Omental fat pad (tissue), 4 donors: Measurements from ENCODE around the gene ADRA2A. TPM values are rescaled to one million over a fixed set of nuclear protein-coding genes. Genes with fewer than 3 reads are reported as not detected.

Experiments used
- ATAC-seq: fragments of 150-250 bp; one replicate; pipeline ENCODE4 v1.9.1; 2016; ENCODE audit warnings: mild to moderate bottlenecking, moderate library complexity; ENCODE audit not compliant: low FRiP score
- DNase-seq: peaks from one replicate; pipeline ENCODE4 v3.0.0-alpha.2; 2019; ENCODE audit warnings: low spot score
- CTCF ChIP-seq, 3 donors: fragments of 450-650 bp; IDR thresholded peaks; one replicate each; pipeline ENCODE4 v1.5.1; 2016 to 2017; ENCODE audit warnings: antibody characterized with exemption in 3 of 3, mild to moderate bottlenecking in 3 of 3, moderate library complexity in 2 of 3
- total RNA-seq, 4 donors: library from RNA; depleted of rRNA; stranded (reverse); fragments of >200 nt; gene quantifications; one replicate each; pipeline ENCODE4 v1.1.0, GENCODE V29; 2016

The ADRA2A gene
- total RNA-seq: 10 to 100 TPM in 3 of 4 donors, 1 to 10 TPM in 1; 5.2 to 81.3 (median 42.9) TPM

GRCh38 chr10:111076682-111077478, at the start of gene ADRA2A:
TSS of gene ADRA2A (plus strand) at chr10:111077029. CDS start at chr10:111077997, 968 bp downstream.
- ATAC-seq (peak; percentile 70), DNase-seq (no peak)
- TF ChIP-seq CTCF (IDR thresholded peaks at IDR 0.05): no peak

DNA sequence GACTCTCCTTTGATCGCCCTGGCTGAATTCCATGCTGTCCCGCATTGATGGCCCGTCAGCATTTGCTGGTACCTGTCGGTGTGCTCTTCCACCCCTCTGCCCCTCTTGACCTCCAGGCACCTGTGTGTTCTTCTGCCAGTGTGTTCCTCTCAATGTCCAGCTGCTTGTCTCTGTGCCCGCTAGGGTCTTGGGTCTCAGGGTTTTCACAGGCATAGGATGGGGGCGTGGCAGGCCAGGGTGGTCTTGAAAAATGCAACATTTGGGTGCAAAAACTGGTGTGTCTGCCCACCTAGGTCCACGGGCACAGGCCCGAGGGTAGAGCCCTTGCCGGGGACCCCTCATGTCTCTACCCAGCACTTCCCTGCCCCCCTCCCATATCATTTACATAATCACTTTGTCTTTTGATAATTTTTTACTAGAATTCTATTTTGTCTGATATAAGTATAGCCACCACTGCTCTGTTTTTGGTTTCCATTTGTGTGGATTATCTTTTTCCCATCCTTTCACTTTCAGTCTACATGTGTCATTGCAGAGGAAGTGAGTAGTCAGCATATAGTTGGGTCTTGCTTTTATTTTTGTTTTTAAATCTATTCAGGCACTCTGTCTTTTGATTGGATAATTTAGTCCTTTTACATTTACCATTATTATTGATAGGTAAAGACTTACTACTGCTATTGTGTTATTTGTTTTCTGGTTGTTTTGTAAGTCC, 46.6 kb upstream of the ADRA2A start:
- no peak for ATAC-seq
- TF ChIP-seq CTCF (IDR thresholded peaks at IDR 0.05): no peak
- DNase-seq: no peak

DNA sequence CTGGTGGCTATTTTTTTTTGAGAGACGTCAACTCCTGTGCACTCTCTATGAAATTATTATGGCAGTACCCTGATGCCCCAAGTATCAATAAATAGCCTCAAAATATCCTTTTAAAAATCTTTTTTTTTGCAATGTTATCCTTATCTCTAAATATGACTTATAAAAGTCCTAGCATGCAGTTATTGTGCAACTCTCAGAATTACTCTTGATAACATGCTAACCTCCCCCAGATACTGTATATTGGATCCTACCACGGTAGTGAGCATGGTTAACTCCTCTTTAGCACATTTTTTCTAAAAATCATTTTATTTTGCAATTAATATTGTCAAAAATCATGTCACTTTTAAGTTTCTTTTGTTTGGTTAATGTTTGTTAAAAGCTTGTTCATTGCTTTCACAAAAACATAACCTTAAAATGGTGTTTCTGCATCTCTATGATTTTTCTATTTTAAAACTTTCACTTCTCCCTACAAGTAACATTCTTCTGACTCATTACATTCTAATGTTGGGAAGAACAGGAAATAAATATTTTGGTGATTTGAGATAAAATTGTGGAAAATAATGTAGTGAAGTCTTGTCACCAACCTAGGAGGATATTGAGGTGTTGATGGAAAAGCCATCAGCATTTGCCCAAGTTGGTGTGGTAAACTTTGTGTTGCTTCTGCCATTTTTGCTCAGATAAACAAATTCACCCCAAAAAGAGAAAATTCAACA, 42.1 kb upstream of the ADRA2A start:
- TF ChIP-seq CTCF (IDR thresholded peaks at IDR 0.05): no peak
- DNase-seq (no peak), ATAC-seq (no peak)

DNA sequence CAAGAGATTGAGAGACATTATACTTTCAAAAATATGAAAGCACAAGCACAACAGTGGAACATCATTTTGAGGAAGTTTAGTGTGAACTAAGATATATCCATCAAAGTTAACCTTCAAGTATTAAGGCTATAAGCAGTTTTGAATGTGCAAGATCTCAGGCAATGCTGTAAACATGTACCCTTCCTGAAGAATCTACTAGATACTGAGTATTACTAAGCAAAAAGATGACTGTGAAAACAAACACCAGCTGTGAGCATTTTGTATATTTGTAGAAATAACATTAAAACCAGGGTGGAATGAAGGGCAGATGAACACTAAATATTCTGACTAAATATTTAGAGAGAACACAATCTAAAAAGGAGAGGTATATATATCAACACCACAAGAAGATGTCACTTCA, 41.3 kb upstream of the ADRA2A start:
- TF ChIP-seq CTCF (IDR thresholded peaks at IDR 0.05): no peak
- no peak for ATAC-seq
- no peak for DNase-seq

DNA sequence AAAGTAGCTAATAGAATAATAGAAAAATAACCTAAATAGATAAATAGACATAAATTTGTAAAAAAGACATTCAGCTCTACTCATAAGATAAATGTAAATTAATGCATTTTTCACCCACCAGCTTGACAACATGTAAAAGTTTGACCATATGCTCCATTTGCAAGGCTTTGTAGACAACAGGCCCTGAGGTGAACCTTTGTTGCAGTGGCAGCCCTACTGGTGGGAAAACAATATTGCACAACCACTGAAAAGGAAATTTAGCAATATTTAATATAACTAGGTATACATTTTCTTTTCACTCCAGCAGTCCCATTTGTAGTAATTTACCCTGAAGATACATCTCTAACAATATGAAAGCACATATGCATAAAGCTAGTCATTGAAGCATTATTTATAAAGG, 39.0 kb upstream of the ADRA2A start:
- no peak for DNase-seq
- no peak for ATAC-seq
- TF ChIP-seq CTCF (IDR thresholded peaks at IDR 0.05): no peak

DNA sequence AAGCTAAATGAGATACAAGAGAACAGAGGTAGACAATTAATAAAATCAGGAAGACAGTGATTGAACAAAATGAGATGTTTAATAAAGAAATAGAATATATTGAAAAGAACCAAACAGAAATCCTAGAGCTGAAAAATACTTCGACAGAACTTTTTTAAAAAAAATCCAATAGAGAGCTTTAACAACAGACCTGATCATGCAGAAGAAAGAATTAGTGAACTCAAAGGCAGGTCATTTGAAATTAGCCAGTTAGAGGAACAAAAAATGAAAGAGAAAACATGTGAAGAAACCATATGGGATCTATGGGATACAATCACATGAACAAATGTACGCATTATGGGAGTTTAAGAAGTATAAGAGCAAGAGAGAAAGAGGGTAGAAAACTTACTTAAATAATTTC, 37.3 kb upstream of the ADRA2A start:
- DNase-seq (no peak), ATAC-seq (no peak)
- no peak for TF ChIP-seq CTCF (IDR thresholded peaks at IDR 0.05)
